Stimulated activated CD8-positive, alpha-beta memory T cell treated with anti-CD3 and anti-CD28 coated beads, Interleukin-7, amount 100 ng/mL, for 1 hour (primary cell): ENCODE measurements around the gene FST.

Experiments
- DNase-seq, 2 donors: peaks; one replicate each; pipeline ENCODE4 v3.0.0-alpha.2; 2020; ENCODE audit warnings: low read depth in 2 of 2

FST gene

DNA sequence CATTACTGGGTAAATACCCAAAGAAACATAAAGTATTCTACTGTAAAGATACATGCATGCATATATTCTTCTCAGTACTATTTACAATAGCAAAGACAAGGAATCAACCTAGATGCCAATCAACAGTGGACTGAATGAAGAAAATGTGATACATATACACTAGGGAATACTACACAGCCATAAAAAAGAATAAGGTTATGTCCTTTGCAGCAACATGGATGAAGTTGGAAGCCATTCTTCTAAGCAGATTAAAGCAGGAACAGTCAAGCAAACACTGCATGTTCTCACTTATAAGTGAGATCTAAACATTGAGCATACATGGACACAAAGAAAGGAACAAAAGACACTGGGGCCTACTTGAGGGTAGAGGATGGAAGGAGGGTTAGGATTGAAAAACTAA is 40.4 kb downstream of the FST start:
- DNase-seq: no peak
